Activated CD4-positive, alpha-beta T cell treated with anti-CD3 and anti-CD28 coated beads, Interleukin-2, amount 50 U/mL, for 1 hour (primary cell): ENCODE data around the gene FETUB.
"Not testable (repeated sequence)": the region's sequence is repeated elsewhere in the genome, so short reads cannot be mapped to it uniquely, and the experiment has no call there.

Experiments
- DNase-seq: peaks from one replicate; pipeline ENCODE4 v3.0.0-alpha.2; 2020

Gene FETUB

GRCh38 chr3:186683979-186684378 lies 43.8 kb downstream of the FETUB start:
- no peak for DNase-seq

GRCh38 chr3:186686475-186686874 lies 46.3 kb downstream of the FETUB start:
- DNase-seq = not testable (repeated sequence)

DNA sequence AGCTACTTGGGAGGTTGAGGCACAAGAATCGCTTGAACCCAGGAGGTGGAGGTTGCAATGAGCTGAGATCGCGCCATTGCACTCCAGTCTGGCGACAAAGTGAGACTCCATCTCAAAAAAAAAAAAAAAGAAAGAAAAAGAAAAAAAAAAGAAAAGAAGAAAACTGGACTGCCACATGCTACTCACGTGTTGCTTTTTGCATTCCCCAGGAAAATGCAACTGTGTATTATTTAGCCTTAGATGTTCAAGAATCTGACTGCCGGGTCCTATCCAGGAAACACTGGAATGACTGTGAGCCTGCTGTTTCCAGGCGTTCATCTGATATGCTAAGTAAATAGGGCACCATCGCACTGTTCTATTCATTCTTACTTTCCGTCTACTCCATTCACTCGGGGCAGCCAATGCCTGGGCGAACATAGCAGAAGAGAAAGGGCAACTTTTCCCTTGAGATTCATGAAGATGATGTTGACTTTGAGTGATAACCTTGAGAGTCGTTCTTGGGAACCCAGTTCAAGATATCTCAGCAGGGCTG lies 47.0 kb downstream of the FETUB start:
- DNase-seq = no peak

DNA sequence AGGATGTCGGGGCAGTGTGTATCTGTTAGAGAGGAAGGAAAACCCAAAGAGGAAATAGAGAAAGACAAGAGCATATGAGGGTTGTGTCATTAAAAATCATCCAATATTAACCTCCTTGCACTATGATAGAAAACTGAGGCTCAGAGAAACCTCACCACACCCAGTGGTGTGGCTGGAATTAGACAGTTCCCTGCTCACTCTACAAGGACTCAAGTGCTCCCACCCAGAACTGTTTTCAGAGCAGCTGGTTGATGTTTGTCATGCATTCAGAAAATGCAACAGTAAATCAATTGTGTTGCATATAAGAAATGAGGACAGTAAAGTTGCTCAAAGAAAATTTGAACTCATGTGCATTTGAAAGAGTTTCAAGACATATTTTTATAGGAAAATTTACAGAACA lies 50.1 kb downstream of the FETUB start:
- not testable (repeated sequence) for DNase-seq

- DNase-seq = no peak
These were observed 51.5 kb downstream of the FETUB start for GRCh38 chr3:186691676-186692075.

DNA sequence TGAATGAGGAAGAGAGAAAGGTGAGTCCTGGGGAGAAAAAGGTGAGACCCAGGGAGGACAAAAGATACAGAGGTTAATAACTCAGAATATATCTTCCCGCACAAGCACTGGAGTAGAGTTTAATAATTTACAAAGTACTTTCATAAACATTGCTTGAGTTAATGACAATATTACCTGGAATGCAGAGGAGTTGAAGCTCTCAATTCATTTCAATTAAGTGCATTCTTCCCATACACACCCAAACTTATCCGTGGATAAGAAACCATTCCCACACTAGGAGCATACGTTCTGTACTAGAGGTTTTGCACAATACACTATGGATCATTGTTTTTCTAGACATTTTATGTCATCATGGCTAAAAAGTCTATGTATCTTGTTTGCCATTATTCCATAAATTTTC lies 53.6 kb downstream of the FETUB start:
- DNase-seq = no peak

DNA sequence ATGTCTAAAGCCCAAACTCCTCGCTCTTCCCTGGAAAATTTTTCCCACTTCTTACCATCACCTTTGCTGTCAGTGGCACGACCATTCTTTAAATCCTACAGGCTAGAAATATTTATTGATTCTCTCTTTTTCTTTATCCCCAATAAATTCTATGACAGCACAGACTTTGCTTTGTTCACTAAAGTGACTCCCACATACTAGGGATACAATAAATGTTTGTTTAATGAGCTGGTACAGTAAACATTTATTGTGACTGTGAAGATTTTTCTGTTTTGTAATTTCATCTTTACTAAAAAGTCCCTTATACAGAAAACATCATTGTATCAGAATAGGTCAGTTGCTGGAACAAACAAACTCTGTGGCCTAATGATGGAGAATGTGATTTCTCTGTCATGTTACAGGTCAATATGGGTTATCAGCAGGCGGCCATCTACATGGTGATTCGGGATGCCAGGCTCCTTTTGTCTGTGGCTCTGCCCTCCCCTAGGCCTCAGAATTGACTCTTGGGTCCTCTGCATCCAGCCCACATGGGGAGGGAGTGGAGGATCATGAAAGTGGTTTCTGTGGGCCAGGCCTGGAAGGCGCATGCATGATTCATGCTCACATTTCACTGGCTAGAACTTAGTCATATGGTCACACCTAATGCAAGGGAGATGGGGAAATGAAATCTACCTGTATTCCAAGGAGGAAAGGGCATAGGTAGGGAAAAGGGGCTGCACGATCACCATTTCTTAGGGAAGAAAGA lies 54.3 kb downstream of the FETUB start:
- DNase-seq = no peak

DNA sequence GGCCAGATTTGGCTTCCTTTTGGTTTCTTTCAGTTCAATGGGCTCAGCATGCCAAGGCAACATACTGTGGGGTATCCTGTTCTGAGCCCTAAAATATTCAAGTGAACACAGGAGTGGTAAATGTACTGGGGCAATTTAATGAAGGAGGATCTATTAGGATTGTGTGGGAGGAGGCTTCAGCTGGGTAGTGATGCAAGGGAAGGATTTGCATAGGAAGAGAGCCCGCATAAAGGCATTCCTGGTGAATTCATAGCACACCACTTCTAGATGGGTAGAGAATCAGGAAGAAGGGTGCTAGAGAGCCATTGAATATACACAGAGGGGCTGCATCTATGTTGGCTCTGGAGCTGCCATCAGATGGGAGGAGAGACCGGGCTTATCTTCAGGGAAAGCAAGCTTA lies 56.3 kb downstream of the FETUB start:
- DNase-seq = no peak

DNA sequence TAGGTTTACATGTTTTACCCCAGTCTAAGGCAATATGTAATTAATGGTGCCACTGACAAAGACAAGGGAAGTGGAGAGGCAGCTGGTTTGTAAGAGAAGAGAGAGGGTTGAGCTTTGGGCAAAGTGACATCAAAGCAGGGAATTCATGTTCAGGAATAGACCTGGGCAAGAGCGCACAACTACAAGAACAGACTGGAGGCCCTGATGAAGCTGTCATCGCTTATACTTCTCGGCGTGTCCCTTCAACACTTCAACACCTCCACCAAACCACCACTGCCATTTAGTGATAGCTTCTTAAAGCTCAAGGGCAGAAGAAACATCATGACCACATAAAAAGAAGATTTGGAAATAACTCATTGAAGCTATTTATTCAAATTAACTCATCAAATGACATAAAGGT lies 57.3 kb downstream of the FETUB start:
- no peak for DNase-seq

GRCh38 chr3:186700267-186700666 lies 60.1 kb downstream of the FETUB start:
- no peak for DNase-seq

- not testable (repeated sequence) for DNase-seq
These were observed 62.3 kb downstream of the FETUB start for GRCh38 chr3:186702451-186702850.
